Astrocyte (in vitro differentiated cells and primary cell): ENCODE measurements around the gene PRSS21. TPM values are rescaled to one million over a fixed set of nuclear protein-coding genes. Genes with fewer than 3 reads are reported as not detected.

Experiments used
- DNase-seq: peaks from one replicate; pipeline ENCODE4 v3.0.0-alpha.2; 2010; ENCODE audit warnings: low read depth
- FAIRE-seq: peaks from 2 replicates; lab custom pipeline; 2011; peaks lifted over from hg19 to GRCh38; lab: Jason Lieb, UNC
- H2AFZ ChIP-seq: 2 replicates; pipeline ENCODE4 v1.6.0; 2012; ENCODE audit warnings: low read depth, low read length, inconsistent platforms
- H3K27ac ChIP-seq: 2 replicates; pipeline ENCODE4 v1.5.1; 2011; ENCODE audit warnings: low read depth, low read length, inconsistent platforms
- H3K27me3 ChIP-seq: 2 replicates; pipeline ENCODE4 v1.6.0; 2011; ENCODE audit warnings: low read length, inconsistent platforms; ENCODE audit not compliant: insufficient read depth
- H3K36me3 ChIP-seq: 2 replicates; pipeline ENCODE4 v1.5.1; 2011; ENCODE audit warnings: low read length, inconsistent platforms; ENCODE audit not compliant: insufficient read depth
- H3K4me1 ChIP-seq: 2 replicates; pipeline ENCODE4 v1.5.1; 2011; ENCODE audit warnings: low read length, inconsistent platforms; ENCODE audit not compliant: insufficient read depth
- H3K4me2 ChIP-seq: 2 replicates; pipeline ENCODE4 v1.6.0; 2012; ENCODE audit warnings: low read length, inconsistent platforms
- H3K4me3 ChIP-seq: 2 replicates; pipeline ENCODE4 v1.5.1; 2011; ENCODE audit warnings: low read depth, mild to moderate bottlenecking, low read length, inconsistent platforms; ENCODE audit not compliant: insufficient read depth
- H3K79me2 ChIP-seq: 2 replicates; pipeline ENCODE4 v1.6.0; 2012; ENCODE audit warnings: mild to moderate bottlenecking, low read length, inconsistent platforms; ENCODE audit not compliant: insufficient read depth
- H3K9ac ChIP-seq: 2 replicates; pipeline ENCODE4 v1.6.0; 2012; ENCODE audit warnings: mild to moderate bottlenecking, low read length, inconsistent platforms
- H3K9me3 ChIP-seq: 2 replicates; pipeline ENCODE4 v1.5.1; 2012; ENCODE audit warnings: low read depth, mild to moderate bottlenecking, low read length, inconsistent platforms; ENCODE audit not compliant: insufficient read depth
- H4K20me1 ChIP-seq: 2 replicates; pipeline ENCODE4 v1.6.0; 2012; ENCODE audit warnings: low read length, inconsistent platforms; ENCODE audit not compliant: insufficient read depth
- H3K27ac Mint-ChIP-seq: one replicate; pipeline ENCODE4 v1.8.0; 2021; ENCODE audit warnings: mild to moderate bottlenecking, mixed read lengths; ENCODE audit not compliant: unreplicated experiment
- H3K27me3 Mint-ChIP-seq: one replicate; pipeline ENCODE4 v1.8.0; 2021; ENCODE audit warnings: low read depth, mixed read lengths; ENCODE audit not compliant: unreplicated experiment
- H3K36me3 Mint-ChIP-seq: one replicate; pipeline ENCODE4 v1.8.0; 2021; ENCODE audit warnings: low read depth, mixed read lengths; ENCODE audit not compliant: unreplicated experiment
- H3K4me1 Mint-ChIP-seq: one replicate; pipeline ENCODE4 v1.8.0; 2021; ENCODE audit warnings: low read depth, mixed read lengths; ENCODE audit not compliant: unreplicated experiment
- H3K4me3 Mint-ChIP-seq: one replicate; pipeline ENCODE4 v1.8.0; 2021; ENCODE audit warnings: mild to moderate bottlenecking, moderate library complexity, mixed read lengths; ENCODE audit not compliant: unreplicated experiment
- H3K9me3 Mint-ChIP-seq: one replicate; pipeline ENCODE4 v1.8.0; 2021; ENCODE audit warnings: mild to moderate bottlenecking, mixed read lengths; ENCODE audit not compliant: unreplicated experiment
- CTCF ChIP-seq: IDR thresholded peaks from 2 replicates; pipeline ENCODE4 v1.5.1; 2011; ENCODE audit warnings: low read depth, mild to moderate bottlenecking, inconsistent platforms, low read length, moderate library complexity; ENCODE audit not compliant: insufficient read depth
- EZH2 ChIP-seq: IDR thresholded peaks from 2 replicates; pipeline ENCODE4 v1.6.1; 2012; ENCODE audit warnings: mild to moderate bottlenecking, low read length, inconsistent platforms; ENCODE audit not compliant: insufficient read depth
- total RNA-seq: library from RNA; stranded (reverse); gene quantifications from 2 replicates; pipeline ENCODE4 v1.2.1, GENCODE V29; 2021

PRSS21 gene
- total RNA-seq, 1 donor from 2014 or later = not detected

- no peaks in the 10 kb centered on the region for H3K79me2 ChIP-seq
- H3K4me2 ChIP-seq = no peak overlapping the region
- no peaks in the 10 kb centered on the region for H3K9me3 ChIP-seq
- TF ChIP-seq CTCF = no peak
- TF ChIP-seq EZH2 = no peak
- H3K27ac ChIP-seq = no peak overlapping the region
- no peaks in the 10 kb centered on the region for H3K4me1 ChIP-seq
- H3K36me3 Mint-ChIP-seq = peaks cover 5% of the 10 kb centered on the region
- H3K36me3 ChIP-seq = no peaks in the 10 kb centered on the region
- peaks cover 27% of the 10 kb centered on the region for H3K27me3 ChIP-seq
- FAIRE-seq (no peak), DNase-seq (no peak)
- no peak overlapping the region for H3K4me3 Mint-ChIP-seq
- H3K4me3 ChIP-seq = no peak overlapping the region
- H2AFZ ChIP-seq = no peak overlapping the region
- peaks cover 46% of the 10 kb centered on the region for H3K27me3 Mint-ChIP-seq
- H3K9ac ChIP-seq = no peak overlapping the region
- H3K4me1 Mint-ChIP-seq = peaks cover 1% of the 10 kb centered on the region
- H3K9me3 Mint-ChIP-seq = peaks cover 15% of the 10 kb centered on the region
- no peaks in the 10 kb centered on the region for H4K20me1 ChIP-seq
- no peak overlapping the region for H3K27ac Mint-ChIP-seq
These were observed 6.4 kb upstream of the PRSS21 start for GRCh38 chr16:2810651-2811050.

DNA sequence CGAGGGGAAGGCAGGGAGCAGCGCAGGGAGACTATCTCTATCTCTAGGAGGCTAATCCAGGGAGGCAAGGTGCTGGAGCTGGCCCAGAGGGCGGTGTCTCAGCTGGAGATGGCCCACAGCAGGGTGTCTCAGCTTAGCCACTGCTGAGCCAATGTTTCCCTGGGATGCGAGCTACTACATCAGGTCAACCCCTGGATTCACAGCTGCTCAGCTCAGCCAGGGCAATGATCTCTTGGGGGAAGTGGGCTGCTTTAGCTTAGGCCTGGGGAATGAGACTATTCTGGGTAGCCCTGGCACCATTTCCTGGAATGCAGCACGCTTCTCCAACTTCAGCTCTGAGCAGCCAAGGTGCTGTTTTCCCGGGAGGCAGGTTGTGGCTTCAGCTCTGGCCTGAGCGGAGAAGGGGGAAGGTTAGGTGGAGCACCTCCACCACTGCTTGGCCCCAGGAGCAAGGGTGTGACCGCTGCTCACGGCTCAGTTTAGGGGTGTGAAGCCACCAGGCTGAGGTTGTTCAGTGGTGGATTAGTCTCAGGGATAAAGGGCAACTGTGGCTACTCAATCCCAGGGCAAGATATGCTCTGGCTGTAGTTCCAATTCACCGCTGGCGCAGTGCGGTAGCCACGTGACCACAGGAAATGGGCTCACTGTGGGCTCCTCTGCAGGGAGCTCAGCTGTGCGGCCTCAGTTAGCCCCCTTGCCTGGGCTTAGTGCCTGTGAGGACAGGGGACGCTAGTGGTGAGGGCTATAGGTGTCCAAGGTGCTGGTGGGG, 5.2 kb upstream of the PRSS21 start:
- Histone ChIP-seq H3K4me3 (no peak overlapping the region), H3K9ac (no peak overlapping the region), H2AFZ (no peak overlapping the region), H4K20me1 (no peaks in the 10 kb centered on the region), H3K27me3 (peaks cover 24% of the 10 kb centered on the region), H3K4me1 (no peaks in the 10 kb centered on the region), H3K27ac (no peak overlapping the region), H3K9me3 (no peaks in the 10 kb centered on the region), H3K4me2 (no peak overlapping the region), H3K36me3 (no peaks in the 10 kb centered on the region), H3K79me2 (no peaks in the 10 kb centered on the region)
- no peak overlapping the region for H3K27ac Mint-ChIP-seq
- peaks cover 15% of the 10 kb centered on the region for H3K9me3 Mint-ChIP-seq
- peaks cover 5% of the 10 kb centered on the region for H3K36me3 Mint-ChIP-seq
- H3K4me1 Mint-ChIP-seq = peaks cover 1% of the 10 kb centered on the region
- TF ChIP-seq CTCF (no peak), EZH2 (no peak)
- FAIRE-seq (no peak), DNase-seq (no peak)
- H3K4me3 Mint-ChIP-seq = no peak overlapping the region
- peaks cover 38% of the 10 kb centered on the region for H3K27me3 Mint-ChIP-seq

DNA sequence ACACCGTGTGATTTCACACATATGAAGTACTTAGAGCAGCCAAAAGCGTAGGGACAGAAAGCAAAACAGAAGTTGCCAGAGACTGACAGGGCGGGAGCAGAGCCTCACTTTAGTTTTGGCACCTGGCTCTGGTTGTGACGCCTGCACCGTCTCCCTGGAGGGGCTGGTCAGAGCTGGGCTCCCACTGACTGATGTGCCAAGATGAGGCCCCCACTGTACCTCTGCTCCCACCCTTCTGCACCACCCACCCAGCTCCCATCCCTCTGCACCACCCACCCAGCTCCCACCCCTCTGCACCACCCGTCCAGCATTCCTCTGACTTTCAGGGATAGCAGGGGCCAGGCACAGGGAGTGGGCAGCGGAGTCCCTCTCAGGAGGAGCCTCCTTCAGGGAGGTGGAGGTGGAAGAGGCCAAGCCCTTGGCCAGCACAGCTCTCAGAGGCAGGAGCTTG, 3.2 kb upstream of the PRSS21 start:
- Mint-ChIP-seq H3K9me3 (peaks cover 10% of the 10 kb centered on the region), H3K36me3 (peaks cover 4% of the 10 kb centered on the region), H3K27ac (no peak overlapping the region), H3K4me3 (no peak overlapping the region), H3K27me3 (peaks cover 35% of the 10 kb centered on the region), H3K4me1 (peaks cover 1% of the 10 kb centered on the region)
- no peak for DNase-seq
- TF ChIP-seq CTCF (no peak), EZH2 (no peak)
- Histone ChIP-seq H4K20me1 (no peaks in the 10 kb centered on the region), H3K4me3 (no peak overlapping the region), H3K4me2 (no peak overlapping the region), H2AFZ (no peak overlapping the region), H3K36me3 (no peaks in the 10 kb centered on the region), H3K4me1 (no peaks in the 10 kb centered on the region), H3K27ac (no peak overlapping the region), H3K9me3 (no peaks in the 10 kb centered on the region), H3K27me3 (peaks cover 27% of the 10 kb centered on the region), H3K79me2 (no peaks in the 10 kb centered on the region), H3K9ac (no peak overlapping the region)
- no peak for FAIRE-seq
